ENCODE results near the gene GMPS. TPM values are rescaled to one million over a fixed set of nuclear protein-coding genes. Genes with fewer than 3 reads are reported as not detected.

Gene GMPS
- total and polyA plus RNA-seq, 2 of the 13 experiments (the other 11 are each of a cell fraction or from before 2014, with no cell fraction given) = 29.6 to 85.5 TPM

- TF ChIP-seq NCOR1 (IDR thresholded peaks at IDR 0.05; ENCODE audit: borderline replicate concordance, low read length) = no peak; the same call in 1 of the 2 replicates
- no peak for TF ChIP-seq SOX6 (IDR thresholded peaks at IDR 0.05)
- TF ChIP-seq SOX6 (CRISPR knock-in tag; IDR thresholded peaks at IDR 0.05) = peak; percentile 60
- TF ChIP-seq TFDP2 (CRISPR knock-in tag; IDR thresholded peaks at IDR 0.05) = peak; percentile 67
- no peak for TF ChIP-seq SMARCC2 (IDR thresholded peaks at IDR 0.05)
- peak; percentile 68; the same call in 1 of the 2 replicates for TF ChIP-seq POGZ (CRISPR knock-in tag; IDR thresholded peaks at IDR 0.05)
- TF ChIP-seq MAFK (conservative IDR thresholded peaks at IDR 0.05 in 1 of 2, IDR thresholded peaks at IDR 0.05 in 1 of 2; ENCODE audit: low read length in 2 of 2) = no peak
- no peak for TF ChIP-seq ZNF597 (CRISPR knock-in tag; IDR thresholded peaks at IDR 0.05)
- no peak for TF ChIP-seq ZNF253 (CRISPR knock-in tag; IDR thresholded peaks at IDR 0.05; ENCODE audit: borderline replicate concordance)
- TF ChIP-seq ZIK1 (CRISPR knock-in tag; IDR thresholded peaks at IDR 0.05; ENCODE audit: borderline replicate concordance, low read depth) = peak; percentile 46; the same call in 1 of the 2 replicates
- TF ChIP-seq, protein P1, sequence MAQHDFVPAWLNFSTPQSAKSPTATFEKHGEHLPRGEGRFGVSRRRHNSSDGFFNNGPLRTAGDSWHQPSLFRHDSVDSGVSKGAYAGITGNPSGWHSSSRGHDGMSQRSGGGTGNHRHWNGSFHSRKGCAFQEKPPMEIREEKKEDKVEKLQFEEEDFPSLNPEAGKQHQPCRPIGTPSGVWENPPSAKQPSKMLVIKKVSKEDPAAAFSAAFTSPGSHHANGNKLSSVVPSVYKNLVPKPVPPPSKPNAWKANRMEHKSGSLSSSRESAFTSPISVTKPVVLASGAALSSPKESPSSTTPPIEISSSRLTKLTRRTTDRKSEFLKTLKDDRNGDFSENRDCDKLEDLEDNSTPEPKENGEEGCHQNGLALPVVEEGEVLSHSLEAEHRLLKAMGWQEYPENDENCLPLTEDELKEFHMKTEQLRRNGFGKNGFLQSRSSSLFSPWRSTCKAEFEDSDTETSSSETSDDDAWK (CRISPR knock-in tag; IDR thresholded peaks at IDR 0.05) = no peak
- TF ChIP-seq ARID5B (CRISPR knock-in tag; IDR thresholded peaks at IDR 0.05) = no peak; the same call in 1 of the 2 replicates
- TF ChIP-seq ATF2 (CRISPR knock-in tag; IDR thresholded peaks at IDR 0.05) = no peak
- 0 out of 2 replicates have a peak, but pooled peaks have one; percentile 7 for TF ChIP-seq SOX5 (CRISPR knock-in tag; IDR thresholded peaks at IDR 0.05; ENCODE audit: borderline replicate concordance)
- 0 out of 2 replicates have a peak, but pooled peaks have one; percentile 54 for TF ChIP-seq GATAD2A (CRISPR knock-in tag; IDR thresholded peaks at IDR 0.05)
- peak; percentile 75 to 88 for TF ChIP-seq POLR2A (IDR thresholded peaks at IDR 0.05; ENCODE audit: insufficient read depth in 1 of 2, low read depth in 2 of 2, low read length in 2 of 2)
- 0 out of 2 replicates have a peak, but pooled peaks have one; percentile 9 for TF ChIP-seq PITX1 (CRISPR knock-in tag; IDR thresholded peaks at IDR 0.05)
- no peak for TF ChIP-seq SIN3B (IDR thresholded peaks at IDR 0.05; ENCODE audit: low read length)
- TF ChIP-seq NR2F6 (IDR thresholded peaks at IDR 0.05) = no peak
- TF ChIP-seq NR2F6 (CRISPR knock-in tag; IDR thresholded peaks at IDR 0.05) = peak; percentile 15; the same call in 1 of the 2 replicates
- 0 out of 2 replicates have a peak, but pooled peaks have one; percentile 21 for TF ChIP-seq SP5 (CRISPR knock-in tag; IDR thresholded peaks at IDR 0.05; ENCODE audit: borderline replicate concordance, low read depth)
These were observed at the start of gene GMPS (continued) for GRCh38 chr3:155870133-155870944.
